RWPE2 (cell line): ENCODE data around the gene PPCS.
A peak's percentile ranks its signal among the peaks of the same experiment; 100 is the strongest.

Experiments
- ATAC-seq: fragments of 200-7000 bp; cut with Tn5 transposase; 3 replicates; pipeline ENCODE4 v1.9.1; 2021; ENCODE audit warnings: low read depth
- DNase-seq: peaks from one replicate; pipeline ENCODE4 v3.0.0-alpha.2; 2020; ENCODE audit warnings: low spot score
- H3K27ac ChIP-seq: fragments of 450-650 bp; 2 replicates; pipeline ENCODE4 v1.5.1; 2017; ENCODE audit warnings: mild to moderate bottlenecking; ENCODE audit not compliant: poor library complexity, severe bottlenecking
- H3K27me3 ChIP-seq: fragments of 250-450 bp; sonication (Bioruptor Pico); 2 replicates; pipeline ENCODE4 v1.5.1; 2021; ENCODE audit warnings: mild to moderate bottlenecking, moderate library complexity; ENCODE audit not compliant: insufficient read depth, poor library complexity, severe bottlenecking
- H3K36me3 ChIP-seq: fragments of 250-450 bp; sonication (Bioruptor Pico); 2 replicates; pipeline ENCODE4 v1.5.1; 2020; ENCODE audit warnings: low read depth, mild to moderate bottlenecking, moderate library complexity
- H3K4me1 ChIP-seq: fragments of 250-450 bp; sonication (Bioruptor Pico); 2 replicates; pipeline ENCODE4 v1.5.1; 2021; ENCODE audit warnings: mild to moderate bottlenecking, moderate library complexity; ENCODE audit not compliant: insufficient read depth, poor library complexity, severe bottlenecking
- H3K4me3 ChIP-seq: fragments of 250-450 bp; sonication (Bioruptor Pico); 2 replicates; pipeline ENCODE4 v1.5.1; 2021; ENCODE audit warnings: mild to moderate bottlenecking, moderate library complexity; ENCODE audit not compliant: severe bottlenecking
- H3K9me3 ChIP-seq: fragments of 250-450 bp; sonication (Bioruptor Pico); 2 replicates; pipeline ENCODE4 v1.5.1; 2021; ENCODE audit warnings: mild to moderate bottlenecking, moderate library complexity; ENCODE audit not compliant: severe bottlenecking
- TF ChIP-seq, protein P1 (sequence below): fragments of 450-650 bp; IDR thresholded peaks from one replicate; pipeline ENCODE4 v1.5.1; 2017; ENCODE audit warnings: mild to moderate bottlenecking, moderate library complexity; ENCODE audit not compliant: poor library complexity, severe bottlenecking

Gene PPCS

GRCh38 chr1:42461196-42461595 lies 4.9 kb downstream of the PPCS start:
- no peak overlapping the region for H3K4me3 ChIP-seq
- no peak overlapping the region for H3K27ac ChIP-seq
- no peaks in the 10 kb centered on the region for H3K9me3 ChIP-seq
- H3K36me3 ChIP-seq: peaks cover 30% of the 10 kb centered on the region
- no peak for DNase-seq
- H3K4me1 ChIP-seq: peaks cover 11% of the 10 kb centered on the region
- H3K27me3 ChIP-seq: no peaks in the 10 kb centered on the region
- no peak for ATAC-seq
- TF ChIP-seq, protein P1, sequence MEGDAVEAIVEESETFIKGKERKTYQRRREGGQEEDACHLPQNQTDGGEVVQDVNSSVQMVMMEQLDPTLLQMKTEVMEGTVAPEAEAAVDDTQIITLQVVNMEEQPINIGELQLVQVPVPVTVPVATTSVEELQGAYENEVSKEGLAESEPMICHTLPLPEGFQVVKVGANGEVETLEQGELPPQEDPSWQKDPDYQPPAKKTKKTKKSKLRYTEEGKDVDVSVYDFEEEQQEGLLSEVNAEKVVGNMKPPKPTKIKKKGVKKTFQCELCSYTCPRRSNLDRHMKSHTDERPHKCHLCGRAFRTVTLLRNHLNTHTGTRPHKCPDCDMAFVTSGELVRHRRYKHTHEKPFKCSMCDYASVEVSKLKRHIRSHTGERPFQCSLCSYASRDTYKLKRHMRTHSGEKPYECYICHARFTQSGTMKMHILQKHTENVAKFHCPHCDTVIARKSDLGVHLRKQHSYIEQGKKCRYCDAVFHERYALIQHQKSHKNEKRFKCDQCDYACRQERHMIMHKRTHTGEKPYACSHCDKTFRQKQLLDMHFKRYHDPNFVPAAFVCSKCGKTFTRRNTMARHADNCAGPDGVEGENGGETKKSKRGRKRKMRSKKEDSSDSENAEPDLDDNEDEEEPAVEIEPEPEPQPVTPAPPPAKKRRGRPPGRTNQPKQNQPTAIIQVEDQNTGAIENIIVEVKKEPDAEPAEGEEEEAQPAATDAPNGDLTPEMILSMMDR: no peak

GRCh38 chr1:42462828-42463763 lies 6.8 kb downstream of the PPCS start, which contains the start of gene CCDC30:
Gene CCDC30 (plus strand): TSS chr1:42463286. CDS start chr1:42480552, 17,266 bp downstream.
- no peaks in the 10 kb centered on the region for H3K9me3 ChIP-seq
- DNase-seq: peak; percentile 96
- TF ChIP-seq, protein P1: no peak
- ATAC-seq: peak; percentile 100
- peak within 1 kb of the TSS; percentile 58 for H3K4me3 ChIP-seq
- peaks cover 5% of the 10 kb centered on the region for H3K4me1 ChIP-seq
- peak within 1 kb of the TSS; percentile 34 for H3K27ac ChIP-seq
- H3K27me3 ChIP-seq: no peaks in the 10 kb centered on the region
- peaks cover 20% of the 10 kb centered on the region for H3K36me3 ChIP-seq

GRCh38 chr1:42463921-42464320 lies 7.6 kb downstream of the PPCS start:
- TF ChIP-seq, protein P1: no peak
- H3K27ac ChIP-seq: no peak overlapping the region
- peaks cover 12% of the 10 kb centered on the region for H3K36me3 ChIP-seq
- peaks cover 5% of the 10 kb centered on the region for H3K4me1 ChIP-seq
- H3K27me3 ChIP-seq: no peaks in the 10 kb centered on the region
- H3K9me3 ChIP-seq: no peaks in the 10 kb centered on the region
- no peak for DNase-seq
- H3K4me3 ChIP-seq: peak overlapping the region; percentile 58
- ATAC-seq: no peak

GRCh38 chr1:42466030-42466429 lies 9.7 kb downstream of the PPCS start:
- no peak for ATAC-seq
- no peak overlapping the region for H3K27ac ChIP-seq
- TF ChIP-seq, protein P1: no peak
- H3K4me1 ChIP-seq: peaks cover 5% of the 10 kb centered on the region
- H3K27me3 ChIP-seq: no peaks in the 10 kb centered on the region
- H3K9me3 ChIP-seq: no peaks in the 10 kb centered on the region
- H3K4me3 ChIP-seq: no peak overlapping the region
- H3K36me3 ChIP-seq: no peaks in the 10 kb centered on the region
- DNase-seq: no peak

DNA sequence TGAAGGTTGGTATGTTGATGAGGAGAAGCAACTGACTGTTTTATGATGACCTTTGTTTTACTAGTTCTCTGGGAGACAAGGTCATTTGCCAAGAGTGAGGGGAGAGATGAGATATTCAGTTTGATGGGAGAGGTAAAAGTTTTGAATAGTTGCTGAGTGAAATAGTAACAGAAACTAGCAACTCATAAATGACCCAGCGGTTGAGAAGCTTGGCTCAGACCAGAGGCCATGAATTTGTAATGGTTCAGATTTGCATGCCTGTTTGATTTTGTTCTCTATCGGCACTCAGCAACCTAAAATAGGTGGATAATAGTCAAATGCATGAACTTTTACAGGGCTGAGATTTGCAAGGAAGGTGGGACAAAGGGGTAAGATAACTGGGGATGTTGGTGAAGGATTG lies 13.4 kb downstream of the PPCS start:
- TF ChIP-seq, protein P1: no peak
- Histone ChIP-seq H3K4me1 (no peaks in the 10 kb centered on the region), H3K27ac (no peak overlapping the region), H3K27me3 (no peaks in the 10 kb centered on the region), H3K4me3 (no peak overlapping the region), H3K9me3 (no peaks in the 10 kb centered on the region), H3K36me3 (no peaks in the 10 kb centered on the region)
- DNase-seq: no peak
- no peak for ATAC-seq
